A549 treated with Hydrocortisone at 1 μM for 4 hours (cell line): ENCODE measurements around the gene RPL13. TPM values are rescaled to one million over a fixed set of nuclear protein-coding genes. Genes with fewer than 3 reads are reported as not detected.

Experiments
- total RNA-seq: library from RNA; stranded (reverse); fragments of 200-300 nt; extraction: Qiagen RNA extraction; gene quantifications from 5 replicates; pipeline ENCODE4 v1.2.3, GENCODE V29; 2022

Gene RPL13
- total RNA-seq: 3,013 to 4,261 TPM (median 4,123 TPM) in 5 replicates

GRCh38 chr16:89560378-89561141, at the start of gene RPL13:
RPL13 (plus strand) TSS chr16:89560682; CDS start chr16:89560960, 278 bp downstream.

GRCh38 chr16:89575247-89576152, 15.0 kb downstream of the RPL13 start, which contains the start of gene CPNE7:
CPNE7 (plus strand) TSS chr16:89575758; CDS start chr16:89575898, 140 bp downstream.

DNA sequence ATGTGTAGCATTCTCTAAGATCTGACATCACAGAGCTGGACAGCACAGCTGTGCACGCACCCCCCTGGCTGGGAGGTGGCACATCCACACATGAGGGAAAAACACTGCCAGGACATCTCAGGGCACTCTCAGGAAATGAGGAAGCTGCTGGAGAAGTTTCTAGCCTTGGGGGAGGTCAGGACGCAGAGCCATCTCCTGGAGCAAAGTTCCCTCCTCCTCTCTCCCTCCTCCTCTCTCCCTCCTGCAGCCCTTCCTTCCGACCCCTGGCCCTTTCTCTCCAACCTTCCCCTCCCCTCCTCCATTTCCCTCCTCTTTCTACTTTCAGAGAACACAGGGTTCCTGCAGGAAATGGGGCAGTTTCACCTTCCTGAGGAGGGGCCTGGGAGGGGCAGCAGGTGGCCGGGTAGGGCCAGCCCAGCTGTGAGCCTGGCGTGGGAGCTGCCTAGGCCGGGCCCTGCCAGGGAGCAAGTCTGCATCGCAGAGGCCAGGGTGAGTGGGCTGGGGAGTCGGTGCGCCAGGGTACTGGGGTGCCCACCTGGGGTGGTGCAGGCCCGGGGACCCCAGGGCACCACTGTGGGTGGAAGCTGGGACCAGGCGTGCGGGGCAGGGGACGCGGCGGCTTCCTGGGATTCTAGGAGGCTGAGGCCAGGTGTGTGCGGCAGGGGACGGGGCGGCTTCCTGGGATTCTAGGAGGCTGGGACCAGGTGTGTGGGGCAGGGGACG, 52.9 kb downstream of the RPL13 start, which contains the start of gene DPEP1:
DPEP1 (plus strand) TSS at position 412 of the 723 bp plus-strand sequence. CDS start 16,769 bp downstream, outside the sequence.

Other genes starting within 250 kb of the RPL13 start
- 108 to 117 TPM (median 114 TPM) in 5 replicates for gene ANKRD11, start 70.1 kb upstream of the RPL13 start, total RNA-seq
- gene SPG7, start 52.3 kb upstream of the RPL13 start, total RNA-seq: 103 to 121 TPM (median 106 TPM) in 5 replicates
- gene CPNE7, start 15.1 kb downstream of the RPL13 start, total RNA-seq: 57.9 to 78.8 TPM (median 76.2 TPM) in 5 replicates
- gene DPEP1, start 53.0 kb downstream of the RPL13 start, total RNA-seq: 0.64 to 1.4 TPM (median 1.1 TPM) in 5 replicates
- gene CHMP1A, start 97.0 kb downstream of the RPL13 start, total RNA-seq: 89.6 to 119 TPM (median 92.0 TPM) in 5 replicates
- gene SPATA33, start 97.2 kb downstream of the RPL13 start, total RNA-seq: 12.0 to 17.5 TPM (median 16.5 TPM) in 5 replicates
- gene CDK10, start 126.0 kb downstream of the RPL13 start, total RNA-seq: 36.0 to 85.5 TPM (median 42.8 TPM) in 5 replicates
- 9.0 to 13.1 TPM (median 12.6 TPM) in 5 replicates for gene SPATA2L, start 141.0 kb downstream of the RPL13 start, total RNA-seq
- gene VPS9D1, start 160.2 kb downstream of the RPL13 start, total RNA-seq: 3.7 to 5.9 TPM (median 4.9 TPM) in 5 replicates
- gene ZNF276, start 160.9 kb downstream of the RPL13 start, total RNA-seq: 17.7 to 19.5 TPM (median 19.1 TPM) in 5 replicates